Esophagus muscularis mucosa (tissue), 4 donors: Measurements from ENCODE around the gene ADAMTS14. TPM values are rescaled to one million over a fixed set of nuclear protein-coding genes. Genes with fewer than 3 reads are reported as not detected.

ENCODE experiments used
- DNase-seq: peaks from one replicate; pipeline ENCODE4 v3.0.0-alpha.2; 2017; ENCODE audit errors: extremely low spot score
- H3K27ac ChIP-seq, 4 donors: fragments of 200-600 bp; sonication (generic); replicated peaks in 1 of 4; 1 replicate in 3 of 4; 2 replicates in 1 of 4; pipeline ENCODE4 v1.5.1; 2016 to 2019; ENCODE audit warnings: mild to moderate bottlenecking in 1 of 4
- H3K27me3 ChIP-seq, 4 donors: fragments of 200-600 bp; sonication (generic); one replicate each; pipeline versions ENCODE4 v1.5.1 to v1.6.0; 2016 to 2019
- H3K36me3 ChIP-seq, 4 donors: fragments of 200-600 bp; sonication (generic); one replicate each; pipeline ENCODE4 v1.5.1; 2016 to 2019
- H3K4me1 ChIP-seq, 4 donors: fragments of 200-600 bp; sonication (generic); one replicate each; pipeline ENCODE4 v1.5.1; 2016 to 2019
- H3K4me3 ChIP-seq, 4 donors: fragments of 200-600 bp; sonication (generic); 1 replicate in 2 of 4; 2 replicates in 2 of 4; pipeline ENCODE4 v1.5.1; 2016 to 2019; ENCODE audit warnings: mild to moderate bottlenecking in 4 of 4, moderate library complexity in 1 of 4
- H3K9me3 ChIP-seq, 4 donors: fragments of 200-600 bp; sonication (generic); 1 replicate in 3 of 4; 2 replicates in 1 of 4; pipeline ENCODE4 v1.5.1; 2016 to 2019
- EP300 ChIP-seq: sonication (generic); formaldehyde crosslinking; IDR thresholded peaks from one replicate; pipeline ENCODE4 v1.6.1; 2017; ENCODE audit warnings: antibody characterized with exemption
- POLR2A ChIP-seq: fragments of 450-650 bp; IDR thresholded peaks from one replicate; pipeline ENCODE4 v1.6.1; 2017; ENCODE audit warnings: antibody characterized with exemption, moderate library complexity, mild to moderate bottlenecking, low read depth
- POLR2AphosphoS5 ChIP-seq, 2 donors: sonication (generic); formaldehyde crosslinking; IDR thresholded peaks; one replicate each; pipeline ENCODE4 v1.6.1; 2017; ENCODE audit warnings: antibody characterized with exemption in 2 of 2
- WGBS: methylation state at CpG from one replicate; pipeline ENCODE4 v1.1.5; 2018; 5-methylcytosine and 5-hydroxymethylcytosine counted together
- intact Hi-C: fragments of 100-400 bp; cut with DNase I; formaldehyde crosslinking; loops from one replicate; pipeline ENCODE4 v1.15.1; 2023
- total RNA-seq, 4 donors: library from RNA; depleted of rRNA; stranded (reverse); fragments of >200 nt; gene quantifications; one replicate each; pipeline versions ENCODE4 v1.1.0 to v1.2.1, GENCODE V29; 2016
- TF ChIP-seq, protein P1 (sequence below), 3 experiments: fragments of 200-600 bp in 2 of 3; fragments of 450-650 bp in 1 of 3; sonication (generic) in 2 of 3; IDR thresholded peaks; one replicate each; pipeline ENCODE4 v1.5.1; 2017 to 2019; ENCODE audit warnings: antibody characterized with exemption in 3 of 3, mild to moderate bottlenecking in 2 of 3, moderate library complexity in 1 of 3

ADAMTS14 gene
- total RNA-seq, 4 donors from 2014 or later: 0.13 to 0.50 TPM; not detected in 2

DNA sequence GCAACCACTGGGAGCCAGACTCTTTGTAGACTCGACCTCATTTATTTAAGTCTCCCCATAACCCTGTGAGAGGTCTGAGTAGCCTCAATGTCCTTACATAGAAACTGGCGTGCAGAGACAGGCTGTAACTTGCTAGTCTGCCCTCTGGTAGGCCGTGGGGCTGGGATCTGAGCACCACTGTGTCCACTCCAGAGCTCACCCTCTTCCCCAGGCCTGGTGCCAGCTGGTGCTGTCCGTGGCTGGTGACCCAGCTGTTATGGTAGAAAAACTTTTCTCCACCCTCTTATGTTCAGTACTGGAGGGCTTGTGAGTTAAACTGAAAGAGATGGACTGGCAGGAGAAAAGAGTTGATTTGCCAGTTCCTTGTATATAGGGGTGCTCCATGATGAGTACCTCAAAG lies 41.9 kb downstream of the ADAMTS14 start:
- H3K36me3 ChIP-seq: no peaks in the 10 kb centered on the region
- H3K27me3 ChIP-seq: no peaks in the 10 kb centered on the region
- DNase-seq: no peak
- TF ChIP-seq, protein P1, sequence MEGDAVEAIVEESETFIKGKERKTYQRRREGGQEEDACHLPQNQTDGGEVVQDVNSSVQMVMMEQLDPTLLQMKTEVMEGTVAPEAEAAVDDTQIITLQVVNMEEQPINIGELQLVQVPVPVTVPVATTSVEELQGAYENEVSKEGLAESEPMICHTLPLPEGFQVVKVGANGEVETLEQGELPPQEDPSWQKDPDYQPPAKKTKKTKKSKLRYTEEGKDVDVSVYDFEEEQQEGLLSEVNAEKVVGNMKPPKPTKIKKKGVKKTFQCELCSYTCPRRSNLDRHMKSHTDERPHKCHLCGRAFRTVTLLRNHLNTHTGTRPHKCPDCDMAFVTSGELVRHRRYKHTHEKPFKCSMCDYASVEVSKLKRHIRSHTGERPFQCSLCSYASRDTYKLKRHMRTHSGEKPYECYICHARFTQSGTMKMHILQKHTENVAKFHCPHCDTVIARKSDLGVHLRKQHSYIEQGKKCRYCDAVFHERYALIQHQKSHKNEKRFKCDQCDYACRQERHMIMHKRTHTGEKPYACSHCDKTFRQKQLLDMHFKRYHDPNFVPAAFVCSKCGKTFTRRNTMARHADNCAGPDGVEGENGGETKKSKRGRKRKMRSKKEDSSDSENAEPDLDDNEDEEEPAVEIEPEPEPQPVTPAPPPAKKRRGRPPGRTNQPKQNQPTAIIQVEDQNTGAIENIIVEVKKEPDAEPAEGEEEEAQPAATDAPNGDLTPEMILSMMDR (IDR thresholded peaks at IDR 0.05): no peak
- TF ChIP-seq EP300: no peak
- no peak for TF ChIP-seq POLR2AphosphoS5 (IDR thresholded peaks at IDR 0.05)
- no peak for TF ChIP-seq POLR2A
- no peak overlapping the region for H3K4me3 ChIP-seq
- peaks cover 0 to 12% (median 0%) of the 10 kb centered on the region in 4 donors for H3K4me1 ChIP-seq
- no peak overlapping the region for H3K27ac ChIP-seq
- intact Hi-C loops: no loop called here
- no peaks in the 10 kb centered on the region for H3K9me3 ChIP-seq
- WGBS: 79% methylated on average over 4 of the region's 4 CpGs

DNA sequence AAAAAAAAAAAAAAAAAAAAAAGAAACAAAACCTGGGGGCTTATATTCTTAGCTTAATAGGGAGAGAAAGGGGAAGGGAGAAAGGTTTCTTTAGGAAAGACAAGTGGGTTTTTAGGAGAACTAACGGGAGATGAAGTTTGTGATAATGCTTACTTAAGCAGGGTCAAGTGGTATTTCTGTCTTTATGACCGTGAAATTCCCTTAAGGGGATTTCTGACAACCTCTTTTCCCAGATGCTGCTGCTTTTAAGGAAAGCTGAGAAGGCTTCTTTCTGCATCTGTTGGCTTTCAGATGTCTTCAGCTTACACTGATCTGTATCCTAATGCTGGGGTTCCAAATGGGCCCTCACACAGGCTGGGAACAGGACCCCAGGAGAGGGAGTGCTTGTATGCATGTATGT lies 42.6 kb downstream of the ADAMTS14 start:
- intact Hi-C loops: no loop called here
- Histone ChIP-seq H3K9me3 (no peaks in the 10 kb centered on the region), H3K27ac (no peak overlapping the region), H3K4me3 (no peak overlapping the region), H3K27me3 (no peaks in the 10 kb centered on the region), H3K4me1 (peaks cover 0 to 12% (median 0%) of the 10 kb centered on the region in 4 donors), H3K36me3 (no peaks in the 10 kb centered on the region)
- 83% methylated on average over 2 of the region's 2 CpGs for WGBS
- no peak for DNase-seq
- TF ChIP-seq POLR2AphosphoS5 (IDR thresholded peaks at IDR 0.05) (no peak), EP300 (no peak), POLR2A (no peak)
- TF ChIP-seq, protein P1 (IDR thresholded peaks at IDR 0.05): no peak

DNA sequence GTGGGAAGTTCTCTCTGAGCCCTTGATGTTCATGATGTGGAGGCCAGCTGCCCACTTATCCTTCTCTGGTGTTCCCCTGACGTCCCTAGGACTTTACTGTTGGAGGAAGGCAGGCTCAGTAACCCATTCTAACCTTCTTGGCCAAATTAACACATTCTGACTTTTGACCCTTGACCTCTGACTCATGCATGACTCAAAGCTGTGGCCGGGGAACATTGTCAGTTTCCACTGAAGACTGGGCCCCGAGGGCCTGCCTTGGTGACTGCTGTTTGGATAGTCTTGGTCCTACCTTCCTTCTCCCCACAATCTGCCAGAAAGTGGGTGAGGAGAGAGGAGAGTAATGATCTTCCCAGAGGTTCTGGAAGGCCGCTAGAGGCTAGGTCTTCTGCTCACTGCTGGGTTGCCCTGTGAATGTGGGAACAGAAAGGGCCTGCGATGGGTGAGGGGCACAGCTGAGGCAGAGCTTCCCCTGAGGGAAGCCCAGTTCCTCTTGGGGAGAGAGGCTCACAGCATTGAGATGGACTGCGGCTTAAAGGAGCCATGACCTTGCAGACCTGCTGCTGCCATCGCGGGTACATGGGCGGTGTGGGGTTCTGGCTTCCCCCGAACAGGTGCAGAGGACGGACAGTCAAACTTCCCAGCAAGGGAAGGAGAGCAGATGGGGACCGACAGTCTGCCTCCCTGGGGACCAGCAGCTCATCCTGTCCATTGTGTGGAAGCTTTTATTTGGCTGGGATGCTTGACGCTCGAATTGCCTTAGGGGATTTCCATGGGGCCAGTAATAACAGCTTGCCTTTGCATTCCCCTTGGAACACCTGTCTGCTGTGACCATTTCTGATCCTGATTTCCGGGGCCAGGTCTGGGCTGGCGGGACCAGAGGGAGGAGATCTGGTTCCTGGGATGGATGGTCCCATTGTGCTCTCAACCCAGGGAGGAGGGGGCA lies 43.8 kb downstream of the ADAMTS14 start:
- DNase-seq: no peak
- WGBS: 71% methylated on average over 15 of the region's 16 CpGs
- Histone ChIP-seq H3K9me3 (no peaks in the 10 kb centered on the region), H3K27me3 (no peaks in the 10 kb centered on the region), H3K4me3 (no peak overlapping the region), H3K27ac (no peak overlapping the region), H3K4me1 (peaks cover 0 to 12% (median 0%) of the 10 kb centered on the region in 4 donors), H3K36me3 (no peaks in the 10 kb centered on the region)
- intact Hi-C loops: no loop called here
- TF ChIP-seq EP300 (no peak), POLR2AphosphoS5 (IDR thresholded peaks at IDR 0.05) (no peak), POLR2A (no peak)
- TF ChIP-seq, protein P1 (IDR thresholded peaks at IDR 0.05): no peak

DNA sequence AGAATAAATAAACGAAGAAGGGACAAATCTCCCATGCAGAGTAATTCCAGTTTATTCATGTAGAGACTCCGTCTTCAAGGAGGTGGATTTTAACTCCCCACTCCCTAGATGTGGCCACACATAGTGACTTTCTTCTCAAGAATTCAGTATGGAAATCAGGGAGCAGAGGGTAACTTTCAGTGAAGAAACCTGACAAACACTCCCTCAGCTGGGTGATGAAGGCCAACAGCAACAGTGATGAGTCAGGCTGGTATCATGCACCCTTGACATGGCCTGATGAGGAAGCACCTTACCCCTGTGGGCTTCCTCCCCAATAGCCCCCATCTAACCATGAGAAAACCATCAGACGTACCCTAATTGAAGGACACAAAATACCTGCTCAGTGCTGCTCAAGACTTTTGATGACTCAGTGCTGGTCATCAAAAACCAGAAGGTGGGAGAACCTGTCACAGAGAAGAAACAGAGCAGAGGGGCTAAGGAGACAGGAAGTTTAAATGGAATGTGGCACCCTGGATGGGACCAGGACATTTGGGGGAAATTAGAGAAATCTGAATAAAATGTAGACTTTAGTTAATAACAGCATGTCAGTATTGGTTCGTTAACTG lies 50.6 kb downstream of the ADAMTS14 start:
- Histone ChIP-seq H3K27ac (no peak overlapping the region), H3K36me3 (no peaks in the 10 kb centered on the region), H3K27me3 (no peaks in the 10 kb centered on the region), H3K9me3 (no peaks in the 10 kb centered on the region), H3K4me3 (no peak overlapping the region), H3K4me1 (no peaks in the 10 kb centered on the region)
- intact Hi-C loops: no loop called here
- DNase-seq: no peak
- no peak for TF ChIP-seq POLR2AphosphoS5 (IDR thresholded peaks at IDR 0.05)
- no peak for TF ChIP-seq EP300
- TF ChIP-seq, protein P1 (IDR thresholded peaks at IDR 0.05): no peak
- TF ChIP-seq POLR2A: no peak
- WGBS: 91% methylated on average over 4 of the region's 4 CpGs
